Measurements from ENCODE around the gene PDPN.

The PDPN gene

GRCh38 chr1:13618483-13618882 lies 34.9 kb downstream of the PDPN start:
- H3K4me3 ChIP-seq: no peak overlapping the region
- peaks cover 0 to 5% (median 0%) of the 10 kb centered on the region in 3 donors for H3K36me3 ChIP-seq
- no peaks in the 10 kb centered on the region for H3K9me3 ChIP-seq
- intact Hi-C loops (cut with DNase I; ENCODE audit: low total_unique reads): no loop called here
- no peak for DNase-seq
- peak overlapping the region in 1 of 2 donors; percentile 40 for H3K27ac ChIP-seq
- TF ChIP-seq CTCF (IDR thresholded peaks at IDR 0.05): no peak
- H3K27me3 ChIP-seq: peaks cover 0 to 12% of the 10 kb centered on the region in 2 donors
- no peaks in the 10 kb centered on the region for H3K4me1 ChIP-seq

GRCh38 chr1:13619909-13620308 lies 36.3 kb downstream of the PDPN start:
- no peaks in the 10 kb centered on the region for H3K4me1 ChIP-seq
- intact Hi-C loops (cut with DNase I; ENCODE audit: low total_unique reads): no loop called here
- TF ChIP-seq CTCF (IDR thresholded peaks at IDR 0.05): no peak
- no peak overlapping the region for H3K4me3 ChIP-seq
- DNase-seq: peak; percentile 47 to 70
- H3K9me3 ChIP-seq: no peaks in the 10 kb centered on the region
- peaks cover 0 to 5% (median 0%) of the 10 kb centered on the region in 3 donors for H3K36me3 ChIP-seq
- peak overlapping the region in 1 of 2 donors; percentile 40 for H3K27ac ChIP-seq
- H3K27me3 ChIP-seq: peaks cover 0 to 12% of the 10 kb centered on the region in 2 donors

GRCh38 chr1:13620825-13621224 lies 37.2 kb downstream of the PDPN start:
- Histone ChIP-seq H3K27ac (no peak overlapping the region), H3K27me3 (peaks cover 0 to 12% of the 10 kb centered on the region in 2 donors), H3K9me3 (no peaks in the 10 kb centered on the region), H3K4me1 (no peaks in the 10 kb centered on the region), H3K4me3 (no peak overlapping the region), H3K36me3 (no peaks in the 10 kb centered on the region)
- no peak for DNase-seq
- no peak for TF ChIP-seq CTCF (IDR thresholded peaks at IDR 0.05)
- intact Hi-C loops (cut with DNase I; ENCODE audit: low total_unique reads): no loop called here

GRCh38 chr1:13622446-13622845 lies 38.8 kb downstream of the PDPN start:
- H3K27me3 ChIP-seq: peaks cover 0 to 12% of the 10 kb centered on the region in 2 donors
- no peak for TF ChIP-seq CTCF (IDR thresholded peaks at IDR 0.05)
- no peaks in the 10 kb centered on the region for H3K36me3 ChIP-seq
- no peak overlapping the region for H3K4me3 ChIP-seq
- intact Hi-C loops (cut with DNase I; ENCODE audit: low total_unique reads): no loop called here
- H3K27ac ChIP-seq: no peak overlapping the region
- no peaks in the 10 kb centered on the region for H3K4me1 ChIP-seq
- H3K9me3 ChIP-seq: no peaks in the 10 kb centered on the region
- DNase-seq: no peak

GRCh38 chr1:13623021-13623637 lies 39.5 kb downstream of the PDPN start:
- Histone ChIP-seq H3K36me3 (no peaks in the 10 kb centered on the region), H3K27me3 (peaks cover 0 to 8% of the 10 kb centered on the region in 2 donors), H3K27ac (no peak overlapping the region), H3K4me3 (no peak overlapping the region), H3K4me1 (no peaks in the 10 kb centered on the region), H3K9me3 (no peaks in the 10 kb centered on the region)
- TF ChIP-seq CTCF (IDR thresholded peaks at IDR 0.05): no peak
- intact Hi-C loops (cut with DNase I; ENCODE audit: low total_unique reads): no loop called here
- DNase-seq: no peak

- Histone ChIP-seq H3K27me3 (no peaks in the 10 kb centered on the region), H3K36me3 (no peaks in the 10 kb centered on the region), H3K27ac (no peak overlapping the region), H3K4me3 (no peak overlapping the region), H3K4me1 (no peaks in the 10 kb centered on the region), H3K9me3 (no peaks in the 10 kb centered on the region)
- intact Hi-C loops (cut with DNase I; ENCODE audit: low total_unique reads): no loop called here
- no peak for TF ChIP-seq CTCF (IDR thresholded peaks at IDR 0.05)
- DNase-seq: no peak
These were observed 40.9 kb downstream of the PDPN start for GRCh38 chr1:13624526-13624925.

All from tibial artery (tissue), 4 donors.